GM19025 (cell line): ENCODE measurements around the gene SLC6A17.

ENCODE experiments used
- ATAC-seq: cut with Tn5 transposase; IDR thresholded peaks from one replicate; pipeline ENCODE4 v1.9.1; 2021; ENCODE audit warnings: mild to moderate bottlenecking, low read depth, moderate library complexity; ENCODE audit not compliant: unreplicated experiment

SLC6A17 gene

GRCh38 chr1:110170766-110171733, 20.8 kb downstream of the SLC6A17 start:
- ATAC-seq, result no peak

DNA sequence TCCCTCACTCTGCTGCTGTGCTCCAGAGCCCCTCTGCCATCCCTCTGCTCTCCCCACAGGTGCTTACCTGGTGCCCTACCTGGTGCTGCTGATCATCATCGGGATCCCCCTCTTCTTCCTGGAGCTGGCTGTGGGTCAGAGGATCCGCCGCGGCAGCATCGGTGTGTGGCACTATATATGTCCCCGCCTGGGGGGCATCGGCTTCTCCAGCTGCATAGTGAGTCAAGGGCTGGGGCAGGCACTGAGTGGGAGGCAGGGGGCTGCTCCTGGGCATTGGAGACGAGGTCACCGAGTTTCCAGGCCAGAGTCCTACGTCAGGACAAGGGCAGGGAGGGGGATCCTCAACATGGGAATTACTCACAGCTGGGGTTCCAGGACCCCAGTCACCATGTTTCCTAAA, 21.7 kb downstream of the SLC6A17 start:
- ATAC-seq, result no peak

- ATAC-seq, result no peak
These were observed 23.3 kb downstream of the SLC6A17 start for GRCh38 chr1:110173466-110174105.

- ATAC-seq, result no peak
These were observed 24.7 kb downstream of the SLC6A17 start for GRCh38 chr1:110174961-110175360.

- ATAC-seq, result no peak
These were observed 26.1 kb downstream of the SLC6A17 start for GRCh38 chr1:110176299-110176956.

DNA sequence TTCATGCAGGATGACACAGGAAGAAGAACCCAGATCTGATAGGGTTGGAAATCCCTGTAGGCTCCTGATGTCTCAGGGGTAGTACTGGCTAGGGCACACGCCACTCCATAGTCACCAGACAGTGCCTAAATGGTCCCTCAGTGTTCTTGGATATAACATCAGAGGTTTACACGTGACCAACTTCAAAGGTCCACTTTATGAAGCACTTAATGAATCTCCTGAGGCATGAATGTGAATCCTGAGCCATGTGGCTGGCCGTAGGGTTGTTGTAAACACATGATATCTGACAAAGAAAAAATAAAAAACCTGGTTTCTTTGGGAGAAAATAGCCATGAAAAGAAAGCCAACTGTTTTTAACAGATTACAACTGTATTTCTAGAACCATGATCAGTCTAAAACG, 27.5 kb downstream of the SLC6A17 start:
- no peak for ATAC-seq

GRCh38 chr1:110183642-110184167, 33.4 kb downstream of the SLC6A17 start:
- ATAC-seq, result no peak

- no peak for ATAC-seq
These were observed 34.2 kb downstream of the SLC6A17 start for GRCh38 chr1:110184446-110184845.

DNA sequence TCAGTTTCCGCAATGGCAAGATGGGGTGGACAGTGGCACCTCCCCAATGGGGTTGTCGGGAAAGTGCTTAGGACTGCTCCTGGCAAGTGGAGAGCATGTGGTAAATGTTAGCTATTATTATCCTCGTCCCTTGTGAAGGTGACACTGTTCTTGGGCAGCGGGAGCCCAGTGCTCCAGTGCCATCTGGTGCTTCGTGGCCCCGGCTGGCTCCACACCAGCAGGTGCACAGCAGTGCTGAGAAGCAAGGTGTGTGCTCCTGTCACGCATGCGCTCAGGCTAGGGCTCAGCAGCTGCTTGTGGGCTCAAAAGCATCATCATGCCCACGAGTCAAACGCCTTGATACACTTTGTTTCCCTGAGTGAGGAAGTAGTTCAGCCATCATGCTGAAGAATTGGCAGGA, 34.9 kb downstream of the SLC6A17 start:
- no peak for ATAC-seq

- no peak for ATAC-seq
These were observed 36.3 kb downstream of the SLC6A17 start for GRCh38 chr1:110186558-110186957.

- no peak for ATAC-seq
These were observed 37.0 kb downstream of the SLC6A17 start for GRCh38 chr1:110187139-110187890.

- no peak for ATAC-seq
These were observed 37.8 kb downstream of the SLC6A17 start for GRCh38 chr1:110188035-110188618.

DNA sequence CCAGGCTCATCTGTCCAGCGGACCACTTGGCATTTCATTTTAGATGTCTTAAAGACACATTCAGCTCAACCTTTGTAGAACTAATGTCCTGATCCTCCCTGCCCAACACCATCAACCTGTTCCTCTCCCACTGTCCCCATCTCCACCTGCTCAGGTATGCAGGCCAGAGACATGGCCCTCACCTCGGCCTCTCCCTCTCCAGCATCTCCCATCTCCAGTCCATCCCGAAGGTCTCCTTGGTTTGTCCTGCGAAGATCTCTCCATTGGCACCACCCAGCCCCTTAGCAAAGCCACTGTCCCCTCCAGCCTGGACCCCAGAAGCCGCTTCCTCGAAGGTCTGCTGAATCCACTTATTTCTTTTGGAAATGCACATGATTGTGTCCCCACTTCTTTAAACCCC, 38.9 kb downstream of the SLC6A17 start:
- ATAC-seq, result no peak

DNA sequence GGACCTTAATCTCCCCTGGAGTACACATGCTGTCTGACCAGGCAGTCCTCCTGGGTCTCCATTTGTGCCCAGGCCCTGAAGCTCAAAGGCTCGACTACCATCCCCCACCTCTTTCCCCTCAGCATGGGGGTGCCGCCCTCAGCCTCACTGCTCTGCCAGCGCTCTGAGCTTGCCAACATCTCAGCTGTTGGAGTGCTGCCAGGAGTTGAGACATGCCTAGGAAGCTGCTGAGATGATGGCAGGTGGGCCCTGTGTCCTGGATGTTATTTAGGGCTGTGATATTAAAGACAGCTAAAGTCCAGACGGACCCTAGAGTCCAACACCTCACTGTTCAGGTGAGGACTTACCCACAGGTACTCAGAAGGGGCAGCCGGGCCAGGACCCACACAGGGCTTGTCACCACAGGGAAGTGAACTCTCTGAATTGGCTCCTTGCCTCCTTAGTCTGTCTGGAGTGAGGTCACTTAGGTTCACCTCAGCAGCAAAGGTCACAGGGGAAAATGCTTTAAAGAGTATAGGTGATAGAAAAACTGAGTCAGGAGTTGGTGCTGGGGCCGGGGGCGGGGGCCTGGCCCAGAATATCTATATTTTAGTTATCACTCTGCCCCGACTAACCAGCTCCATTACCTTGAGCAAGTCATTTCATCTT, 40.1 kb downstream of the SLC6A17 start:
- no peak for ATAC-seq

GRCh38 chr1:110192541-110192940, 42.2 kb downstream of the SLC6A17 start:
- ATAC-seq, result no peak

- no peak for ATAC-seq
These were observed 44.9 kb downstream of the SLC6A17 start for GRCh38 chr1:110195196-110195595.

GRCh38 chr1:110196917-110197765, 46.8 kb downstream of the SLC6A17 start:
- ATAC-seq, result no peak

- no peak for ATAC-seq
These were observed 47.8 kb downstream of the SLC6A17 start for GRCh38 chr1:110197905-110198629.
